ENCODE results near the gene COQ8B.

DNA sequence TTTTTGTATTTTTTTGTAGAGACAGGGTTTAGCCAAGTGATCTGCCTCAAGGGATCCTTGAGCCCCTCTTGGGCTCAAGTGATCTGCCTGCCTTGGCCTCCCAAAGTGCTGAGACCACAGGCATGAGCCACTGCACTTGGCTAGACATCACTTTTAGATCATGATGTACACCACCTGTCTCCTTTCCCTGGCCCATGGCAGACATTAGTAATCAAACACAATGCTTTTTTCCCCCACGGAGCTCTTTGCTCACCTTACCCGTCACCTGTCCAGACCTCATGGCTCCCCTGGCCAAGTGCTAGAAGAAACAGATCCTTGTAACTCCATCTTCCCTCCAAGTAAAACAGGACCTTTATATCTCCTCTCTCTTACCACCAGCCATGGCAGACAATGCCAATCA lies 44.6 kb downstream of the COQ8B start:
- TF ChIP-seq, protein P1, sequence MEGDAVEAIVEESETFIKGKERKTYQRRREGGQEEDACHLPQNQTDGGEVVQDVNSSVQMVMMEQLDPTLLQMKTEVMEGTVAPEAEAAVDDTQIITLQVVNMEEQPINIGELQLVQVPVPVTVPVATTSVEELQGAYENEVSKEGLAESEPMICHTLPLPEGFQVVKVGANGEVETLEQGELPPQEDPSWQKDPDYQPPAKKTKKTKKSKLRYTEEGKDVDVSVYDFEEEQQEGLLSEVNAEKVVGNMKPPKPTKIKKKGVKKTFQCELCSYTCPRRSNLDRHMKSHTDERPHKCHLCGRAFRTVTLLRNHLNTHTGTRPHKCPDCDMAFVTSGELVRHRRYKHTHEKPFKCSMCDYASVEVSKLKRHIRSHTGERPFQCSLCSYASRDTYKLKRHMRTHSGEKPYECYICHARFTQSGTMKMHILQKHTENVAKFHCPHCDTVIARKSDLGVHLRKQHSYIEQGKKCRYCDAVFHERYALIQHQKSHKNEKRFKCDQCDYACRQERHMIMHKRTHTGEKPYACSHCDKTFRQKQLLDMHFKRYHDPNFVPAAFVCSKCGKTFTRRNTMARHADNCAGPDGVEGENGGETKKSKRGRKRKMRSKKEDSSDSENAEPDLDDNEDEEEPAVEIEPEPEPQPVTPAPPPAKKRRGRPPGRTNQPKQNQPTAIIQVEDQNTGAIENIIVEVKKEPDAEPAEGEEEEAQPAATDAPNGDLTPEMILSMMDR (optimal IDR thresholded peaks at IDR 0.05 in 1 of 3, IDR thresholded peaks at IDR 0.05 in 1 of 3, conservative IDR thresholded peaks at IDR 0.05 in 1 of 3; ENCODE audit: extremely low read depth in 1 of 3, insufficient read depth in 2 of 3, low read length in 3 of 3): no peak
- TF ChIP-seq EZH2 (IDR thresholded peaks at IDR 0.05; ENCODE audit: low read length): no peak

Measured in keratinocyte (primary cell).